ENCODE results near the gene FCAMR. TPM values are rescaled to one million over a fixed set of nuclear protein-coding genes. Genes with fewer than 3 reads are reported as not detected.

FCAMR gene
- polyA plus RNA-seq, 3 donors, result not detected

DNA sequence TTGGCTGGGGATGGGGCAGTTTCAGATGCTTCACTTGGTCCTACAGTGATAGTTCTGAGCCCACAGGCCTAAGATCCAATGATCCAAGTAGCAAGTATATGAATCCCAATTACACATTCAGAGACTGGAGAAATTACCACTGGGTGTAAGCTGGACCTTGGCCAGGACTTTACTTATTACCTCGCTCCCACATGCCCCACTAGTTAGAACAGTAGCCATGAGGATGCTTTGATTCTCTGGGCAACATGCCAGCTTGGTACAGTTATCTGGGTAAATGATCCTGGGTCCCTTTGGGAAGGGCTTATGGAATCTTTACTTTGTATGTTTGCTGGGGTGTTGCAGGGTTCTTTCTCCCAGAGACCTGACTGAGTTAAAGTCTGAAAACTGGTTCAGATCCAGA is 5.0 kb upstream of the FCAMR start:
- Histone ChIP-seq H2AFZ (ENCODE audit: insufficient read depth, low read depth, low read length, poor library complexity, severe bottlenecking) (no peak overlapping the region), H3K36me3 (replicated peaks in 1 of 2; ENCODE audit: control insufficient read depth in 1 of 2, insufficient read depth in 2 of 2, low read length in 2 of 2) (no peaks in the 10 kb centered on the region), H3K4me1 (ENCODE audit: control insufficient read depth in 1 of 2, insufficient read depth in 2 of 2, low read length in 2 of 2) (peaks cover 12 to 13% of the 10 kb centered on the region in 2 donors), H3K4me2 (replicated peaks; ENCODE audit: extremely low read depth, low read length, poor library complexity, severe bottlenecking) (no peak overlapping the region), H3K79me2 (ENCODE audit: insufficient read depth, low read length) (no peaks in the 10 kb centered on the region), H3K9me3 (replicated peaks in 1 of 2; ENCODE audit: control insufficient read depth in 1 of 2, insufficient read depth in 1 of 2, low read length in 2 of 2) (no peaks in the 10 kb centered on the region), H3K27me3 (ENCODE audit: control insufficient read depth in 2 of 2, insufficient read depth in 2 of 2, low read length in 2 of 2) (no peaks in the 10 kb centered on the region), H3K27ac (ENCODE audit: low read depth in 1 of 2, low read length in 2 of 2) (no peak overlapping the region), H3K4me3 (replicated peaks in 1 of 3; ENCODE audit: low read depth in 2 of 3, low read length in 3 of 3) (no peak overlapping the region), H4K20me1 (ENCODE audit: insufficient read depth, low read length) (no peaks in the 10 kb centered on the region), H3K9ac (ENCODE audit: insufficient read depth, low read length, poor library complexity, severe bottlenecking) (no peak overlapping the region)
- Mint-ChIP-seq H3K4me3 (no peak overlapping the region), H3K36me3 (peaks cover 0 to 2% of the 10 kb centered on the region in 2 donors), H3K27ac (no peak overlapping the region), H3K4me1 (peaks cover 14% of the 10 kb centered on the region), H3K27me3 (ENCODE audit: low read depth in 3 of 3) (peaks cover 8 to 11% (median 9%) of the 10 kb centered on the region in 3 donors), H3K9me3 (no peaks in the 10 kb centered on the region)
- WGBS (ENCODE audit: insufficient coverage), result no CpG with 5 or more reads among the region's 1 CpG
- no peak for DNase-seq
- intact Hi-C loops (cut with micrococcal nuclease), result loop anchor here in 1 of 2 donors (10.0 kb wide), 1 partner anchor 61 kb away; no protein-coding TSS in a partner anchor
- TF ChIP-seq, protein P1, sequence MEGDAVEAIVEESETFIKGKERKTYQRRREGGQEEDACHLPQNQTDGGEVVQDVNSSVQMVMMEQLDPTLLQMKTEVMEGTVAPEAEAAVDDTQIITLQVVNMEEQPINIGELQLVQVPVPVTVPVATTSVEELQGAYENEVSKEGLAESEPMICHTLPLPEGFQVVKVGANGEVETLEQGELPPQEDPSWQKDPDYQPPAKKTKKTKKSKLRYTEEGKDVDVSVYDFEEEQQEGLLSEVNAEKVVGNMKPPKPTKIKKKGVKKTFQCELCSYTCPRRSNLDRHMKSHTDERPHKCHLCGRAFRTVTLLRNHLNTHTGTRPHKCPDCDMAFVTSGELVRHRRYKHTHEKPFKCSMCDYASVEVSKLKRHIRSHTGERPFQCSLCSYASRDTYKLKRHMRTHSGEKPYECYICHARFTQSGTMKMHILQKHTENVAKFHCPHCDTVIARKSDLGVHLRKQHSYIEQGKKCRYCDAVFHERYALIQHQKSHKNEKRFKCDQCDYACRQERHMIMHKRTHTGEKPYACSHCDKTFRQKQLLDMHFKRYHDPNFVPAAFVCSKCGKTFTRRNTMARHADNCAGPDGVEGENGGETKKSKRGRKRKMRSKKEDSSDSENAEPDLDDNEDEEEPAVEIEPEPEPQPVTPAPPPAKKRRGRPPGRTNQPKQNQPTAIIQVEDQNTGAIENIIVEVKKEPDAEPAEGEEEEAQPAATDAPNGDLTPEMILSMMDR (IDR thresholded peaks at IDR 0.05), result no peak

DNA sequence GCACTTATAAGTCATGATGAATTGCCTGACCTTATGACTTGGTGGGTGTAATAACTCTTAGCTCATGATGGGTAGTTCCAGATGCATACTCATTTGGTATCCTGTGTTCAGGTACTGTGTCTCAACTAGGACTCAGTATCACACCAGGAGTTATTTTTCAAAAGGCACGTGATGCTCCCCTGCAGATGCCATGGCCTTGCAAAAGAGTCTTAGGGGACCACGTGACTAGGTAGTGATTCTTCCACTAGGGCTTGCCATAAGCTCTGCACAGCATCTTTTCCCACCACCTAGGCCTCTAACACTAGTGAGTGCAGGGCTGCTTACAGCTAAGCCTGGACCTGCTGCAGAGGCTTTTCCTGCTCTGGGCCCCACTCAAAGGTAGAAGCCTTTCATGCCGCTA is 3.9 kb upstream of the FCAMR start:
- H3K79me2 ChIP-seq (ENCODE audit: insufficient read depth, low read length), result no peaks in the 10 kb centered on the region
- WGBS (ENCODE audit: insufficient coverage), result 93% methylated on average over 2 of the region's 3 CpGs
- H3K36me3 Mint-ChIP-seq, result peaks cover 0 to 2% of the 10 kb centered on the region in 2 donors
- H3K27me3 ChIP-seq (ENCODE audit: control insufficient read depth in 2 of 2, insufficient read depth in 2 of 2, low read length in 2 of 2), result no peaks in the 10 kb centered on the region
- H3K4me2 ChIP-seq (replicated peaks; ENCODE audit: extremely low read depth, low read length, poor library complexity, severe bottlenecking), result no peak overlapping the region
- no peak overlapping the region for H3K27ac Mint-ChIP-seq
- DNase-seq, result no peak
- no peak overlapping the region for H2AFZ ChIP-seq (ENCODE audit: insufficient read depth, low read depth, low read length, poor library complexity, severe bottlenecking)
- H3K4me1 ChIP-seq (ENCODE audit: control insufficient read depth in 1 of 2, insufficient read depth in 2 of 2, low read length in 2 of 2), result peaks cover 24 to 25% of the 10 kb centered on the region in 2 donors
- TF ChIP-seq, protein P1 (IDR thresholded peaks at IDR 0.05), result no peak
- H3K4me3 Mint-ChIP-seq, result no peak overlapping the region
- H3K4me3 ChIP-seq (replicated peaks in 1 of 3; ENCODE audit: low read depth in 2 of 3, low read length in 3 of 3), result no peak overlapping the region
- H3K9me3 ChIP-seq (replicated peaks in 1 of 2; ENCODE audit: control insufficient read depth in 1 of 2, insufficient read depth in 1 of 2, low read length in 2 of 2), result no peaks in the 10 kb centered on the region
- no peak overlapping the region for H3K27ac ChIP-seq (ENCODE audit: low read depth in 1 of 2, low read length in 2 of 2)
- H3K4me1 Mint-ChIP-seq, result peaks cover 26% of the 10 kb centered on the region
- H4K20me1 ChIP-seq (ENCODE audit: insufficient read depth, low read length), result no peaks in the 10 kb centered on the region
- no peak overlapping the region for H3K9ac ChIP-seq (ENCODE audit: insufficient read depth, low read length, poor library complexity, severe bottlenecking)
- H3K36me3 ChIP-seq (replicated peaks in 1 of 2; ENCODE audit: control insufficient read depth in 1 of 2, insufficient read depth in 2 of 2, low read length in 2 of 2), result no peaks in the 10 kb centered on the region
- peaks cover 10 to 18% (median 17%) of the 10 kb centered on the region in 3 donors for H3K27me3 Mint-ChIP-seq (ENCODE audit: low read depth in 3 of 3)
- intact Hi-C loops (cut with micrococcal nuclease), result loop anchor here in 1 of 2 donors (10.0 kb wide), 1 partner anchor 59 kb away; no protein-coding TSS in a partner anchor
- H3K9me3 Mint-ChIP-seq, result no peaks in the 10 kb centered on the region

Measured in CD14-positive monocyte (primary cell).